NCI-H748 (cell line): Measurements from ENCODE around the gene C8A.

ENCODE experiments used
- DNase-seq: peaks from one replicate; lab custom pipeline; 2025; ENCODE audit not compliant: unreplicated experiment; lab: John Stamatoyannopoulos, UW

The C8A gene

GRCh38 chr1:56836359-56836758 is 18.2 kb upstream of the C8A start:
- DNase-seq: no peak

- no peak for DNase-seq
These were observed 17.2 kb upstream of the C8A start for GRCh38 chr1:56837244-56837939.

DNA sequence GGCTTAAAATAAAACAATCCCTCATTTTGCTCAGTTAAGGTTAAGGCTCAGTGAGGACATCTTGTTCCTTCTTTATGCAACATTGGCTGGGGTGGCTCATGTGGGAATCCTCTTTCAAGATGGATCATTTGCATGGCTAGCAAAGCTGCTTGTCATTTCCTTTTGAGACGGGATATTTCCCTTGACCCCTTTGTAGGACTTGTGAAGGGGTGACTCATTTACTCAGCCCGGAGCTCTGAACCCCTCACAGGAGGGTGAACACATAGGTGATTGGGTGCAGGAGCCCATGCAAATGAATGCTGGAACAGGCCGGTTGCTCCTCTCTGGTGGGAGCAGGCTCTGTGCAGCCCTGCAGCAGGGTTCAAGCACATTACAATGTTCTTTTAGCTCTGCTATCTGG is 15.8 kb upstream of the C8A start:
- DNase-seq: no peak

DNA sequence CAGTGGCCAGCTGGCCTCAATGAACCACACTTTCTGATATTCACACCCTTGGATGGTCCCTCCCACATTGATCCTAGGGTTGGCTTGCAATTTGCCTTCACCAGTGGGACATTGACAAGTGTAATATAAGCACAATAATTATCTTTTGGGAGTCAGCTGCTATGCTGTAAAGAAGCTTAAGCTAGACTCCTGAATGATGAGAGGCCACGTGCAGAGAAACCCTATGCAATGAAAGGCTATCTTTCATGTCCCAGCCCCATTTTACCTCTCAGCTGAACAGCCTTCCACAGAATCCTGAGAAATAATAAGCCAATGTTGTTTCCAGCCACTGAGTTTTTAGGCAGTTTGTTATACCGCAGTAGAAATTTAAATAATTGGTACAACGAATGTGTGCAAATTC is 11.1 kb upstream of the C8A start:
- DNase-seq: no peak

DNA sequence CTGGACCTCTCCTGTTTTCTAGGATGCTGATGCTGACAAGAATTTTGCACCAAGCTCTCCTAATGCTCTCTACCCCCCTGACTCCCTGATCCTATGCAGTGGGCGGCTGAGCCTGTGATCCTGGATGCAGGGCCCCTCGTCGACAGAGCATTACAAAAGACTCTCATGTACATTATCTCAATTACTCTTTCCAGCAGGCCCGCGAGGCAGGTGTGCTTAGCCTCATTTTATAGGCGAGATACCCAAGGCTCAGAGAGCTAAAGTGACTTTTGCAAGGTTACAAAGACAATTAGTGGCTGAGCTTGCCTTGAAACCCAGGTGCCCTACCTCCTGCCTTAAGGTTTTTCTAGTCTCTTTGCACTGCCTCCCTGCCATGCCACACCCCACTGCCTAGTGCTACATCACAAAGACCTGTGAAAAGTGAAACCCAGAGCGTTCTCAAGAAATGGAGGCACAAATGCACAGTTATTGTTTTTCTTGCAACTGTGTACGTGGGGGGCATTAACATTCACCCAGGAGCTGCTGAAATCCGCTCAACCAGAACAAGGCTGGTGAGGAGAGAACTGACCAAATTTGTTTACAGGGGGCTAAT is 10.0 kb upstream of the C8A start:
- peak; percentile 57 for DNase-seq

DNA sequence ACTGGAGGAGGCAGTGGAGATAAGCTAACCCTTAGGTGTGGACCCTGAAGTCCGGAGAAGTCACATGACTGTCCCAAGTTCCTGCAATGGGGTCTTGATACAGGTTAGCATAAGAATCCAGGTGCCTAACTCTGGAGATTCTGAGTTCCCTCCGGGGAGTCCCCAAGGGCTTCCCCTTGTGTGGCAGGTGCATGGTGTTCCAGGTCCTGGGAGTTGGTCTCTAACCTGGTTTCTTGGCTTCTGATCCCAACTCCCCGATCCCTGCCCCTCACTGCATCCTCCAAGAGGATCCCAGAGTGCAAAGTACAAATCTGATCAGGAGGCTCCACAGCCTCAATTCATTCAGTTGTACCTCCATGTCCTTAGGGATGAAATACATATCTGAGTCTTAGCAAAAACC is 9.3 kb upstream of the C8A start:
- DNase-seq: no peak

DNA sequence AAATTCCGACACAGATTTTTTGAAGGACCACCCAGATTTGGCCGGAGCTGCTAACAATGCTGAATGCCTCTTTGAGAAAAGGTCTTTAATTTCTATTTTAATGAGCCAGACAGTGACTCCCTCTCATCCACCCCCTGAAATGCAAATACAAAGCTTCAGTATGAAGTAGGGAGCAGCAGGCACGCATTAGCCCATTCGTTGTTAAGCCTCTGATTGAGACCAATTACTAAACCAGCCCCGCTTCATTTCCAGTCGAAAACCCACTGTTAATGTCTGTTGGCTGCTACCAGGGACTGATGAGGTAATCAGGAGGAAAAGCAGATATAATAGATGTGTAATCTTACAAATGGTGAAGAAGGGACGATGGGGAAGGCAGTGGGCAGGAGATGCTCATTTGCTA is 4.8 kb upstream of the C8A start:
- DNase-seq: no peak

- no peak for DNase-seq
These were observed 4.2 kb upstream of the C8A start for GRCh38 chr1:56850411-56850810.

DNA sequence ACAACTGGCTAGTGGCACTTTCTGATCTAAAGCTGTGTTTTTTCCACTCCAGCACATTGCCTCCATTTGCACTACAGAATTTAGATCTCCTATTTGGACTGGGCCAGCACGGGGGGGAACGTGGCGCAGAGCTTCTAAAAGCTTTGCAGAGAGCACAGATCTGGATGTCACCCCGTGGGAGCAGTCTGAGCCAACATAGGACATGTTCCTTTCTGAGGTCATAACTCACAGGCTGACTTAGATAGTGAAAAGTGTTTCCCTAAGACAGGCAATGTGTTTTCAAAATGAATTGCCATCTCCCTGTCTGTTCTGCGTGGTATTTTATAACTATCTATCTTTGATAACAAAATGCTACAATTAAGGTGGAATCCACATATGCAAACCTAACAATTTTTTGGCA is 3.7 kb upstream of the C8A start:
- DNase-seq: no peak

DNA sequence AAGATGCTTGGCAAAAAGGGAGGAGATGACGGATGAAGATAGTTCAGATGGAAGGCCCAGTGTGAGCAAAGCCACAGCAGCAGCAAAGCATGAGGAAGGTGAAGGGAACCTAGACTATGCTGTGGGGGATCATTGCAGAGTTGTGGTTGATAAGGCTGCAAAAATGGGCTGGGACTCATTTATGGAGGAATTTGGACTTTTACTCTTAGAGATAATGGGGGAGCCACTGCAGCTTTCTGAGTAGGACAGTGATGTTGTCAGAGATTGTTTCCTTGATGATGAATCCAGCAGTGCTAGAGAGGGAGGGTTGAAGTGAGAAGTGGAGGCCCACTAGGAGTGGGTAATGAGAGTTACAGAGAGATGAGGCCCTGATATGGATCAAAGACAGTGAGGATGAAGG is 2.1 kb upstream of the C8A start:
- no peak for DNase-seq

DNA sequence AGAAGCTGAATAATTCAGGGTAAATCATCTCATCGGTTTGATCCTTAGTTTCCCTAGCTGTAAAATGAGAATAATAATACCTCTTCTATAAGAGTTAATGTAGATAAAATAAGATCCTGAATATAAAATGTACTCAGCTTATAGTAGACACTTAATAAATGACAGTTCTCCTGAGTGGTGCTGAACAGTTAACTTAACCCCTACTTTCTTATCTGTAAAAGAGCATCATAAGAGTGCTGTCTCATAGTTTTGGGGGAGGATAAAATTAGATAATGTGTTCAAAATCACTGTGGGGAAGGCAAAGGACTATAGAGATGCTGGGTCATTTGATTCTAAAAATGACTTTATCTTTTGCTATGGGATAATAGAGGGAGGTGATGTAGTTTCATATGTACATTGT is 593 bp downstream of the C8A start:
- no peak for DNase-seq

- DNase-seq: no peak
These were observed 1.6 kb downstream of the C8A start for GRCh38 chr1:56856186-56856585.

GRCh38 chr1:56859287-56859686 is 4.7 kb downstream of the C8A start:
- DNase-seq: no peak

DNA sequence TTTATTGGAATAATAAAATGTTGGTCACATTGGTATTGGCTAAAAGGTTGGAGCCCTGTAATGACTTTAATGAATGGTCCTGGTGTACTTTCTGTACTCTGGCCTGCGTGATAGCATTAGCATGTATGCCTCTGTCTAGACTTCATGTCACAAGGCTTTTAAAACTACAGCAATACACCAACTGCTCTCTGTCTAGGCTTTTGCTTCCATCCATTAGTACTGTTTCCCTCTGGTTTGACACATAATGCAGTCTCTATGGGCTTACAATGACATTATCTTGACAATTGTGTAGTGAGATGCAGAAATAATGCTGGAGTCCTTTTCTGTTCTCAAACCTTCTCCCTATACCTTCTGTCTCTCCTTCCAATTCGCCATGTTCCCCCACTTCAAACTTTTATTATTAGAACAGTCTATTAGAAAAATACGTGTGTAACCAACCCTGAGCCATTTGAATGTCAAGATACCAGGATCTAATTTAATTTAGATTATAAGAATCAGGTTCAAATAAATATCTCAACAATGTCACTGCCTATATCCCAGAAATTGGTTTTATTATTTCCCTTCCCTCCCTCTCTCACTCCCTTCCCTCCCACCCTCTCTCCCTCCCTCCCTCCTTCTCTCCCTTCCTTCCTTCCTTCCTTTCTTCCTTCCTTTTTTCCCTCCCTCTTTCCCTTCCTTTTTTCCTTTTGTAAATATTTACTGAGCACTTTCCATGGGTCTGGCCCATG is 8.8 kb downstream of the C8A start:
- DNase-seq: no peak

DNA sequence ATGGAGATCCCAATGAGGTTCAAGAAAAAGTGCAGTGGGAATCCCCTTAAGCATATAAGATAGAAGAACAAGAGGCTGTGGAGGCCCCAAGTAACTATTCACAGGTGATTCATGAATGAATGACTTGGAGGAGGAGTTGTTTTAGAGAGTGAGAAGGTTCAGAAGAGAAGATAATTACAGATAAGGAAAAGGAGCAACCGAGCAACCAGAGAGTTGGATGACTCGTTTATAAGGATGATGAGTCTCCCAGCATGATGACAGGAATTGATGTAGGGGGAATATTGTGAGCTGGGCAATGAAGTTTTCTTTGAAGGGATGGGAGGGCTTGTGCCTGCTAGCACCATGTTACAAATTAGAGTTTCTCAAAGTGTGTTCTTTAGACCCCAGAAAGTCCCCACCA is 9.8 kb downstream of the C8A start:
- no peak for DNase-seq

DNA sequence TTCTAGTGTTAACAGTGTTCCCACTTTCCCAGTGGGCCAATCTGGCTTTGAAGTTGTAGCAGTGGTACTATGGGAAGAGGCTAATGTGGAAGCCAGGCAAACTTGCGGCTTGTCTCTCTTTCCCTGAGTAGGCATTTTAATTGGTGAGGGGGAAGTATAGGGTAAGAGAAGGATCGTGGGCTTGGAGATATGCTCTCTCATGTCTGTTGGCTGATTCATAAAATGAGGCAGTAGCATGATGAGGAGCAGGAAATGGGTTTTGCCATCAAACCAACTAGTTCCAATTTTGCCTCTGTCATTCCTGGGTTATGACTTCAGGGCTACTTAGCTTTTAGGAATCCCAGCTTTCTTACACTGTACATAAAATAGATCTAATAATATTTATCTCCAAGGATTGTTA is 12.1 kb downstream of the C8A start:
- no peak for DNase-seq

GRCh38 chr1:56867491-56867890 is 12.9 kb downstream of the C8A start:
- DNase-seq: no peak

DNA sequence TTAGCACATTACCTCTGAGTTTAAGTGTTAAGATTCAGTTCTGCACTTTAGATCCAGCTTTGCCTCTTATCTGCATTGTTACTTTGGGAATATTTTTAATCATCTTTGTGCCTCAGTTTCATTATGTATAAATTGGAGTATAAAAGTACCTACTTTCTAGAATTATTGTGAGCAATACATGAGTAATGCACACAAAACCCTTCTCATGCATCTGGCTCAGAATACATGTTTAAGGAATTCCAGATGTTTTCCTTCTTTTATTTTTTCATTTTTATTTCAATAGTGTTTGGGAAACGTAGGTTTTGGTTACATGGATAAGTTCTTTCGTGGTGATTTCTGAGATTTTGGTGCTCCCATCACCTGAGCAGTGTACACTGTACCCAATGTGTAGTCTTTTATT is 14.2 kb downstream of the C8A start:
- no peak for DNase-seq

- no peak for DNase-seq
These were observed 18.0 kb downstream of the C8A start for GRCh38 chr1:56872597-56872996.

- DNase-seq: no peak
These were observed 18.6 kb downstream of the C8A start for GRCh38 chr1:56873213-56873612.

- no peak for DNase-seq
These were observed 20.1 kb downstream of the C8A start for GRCh38 chr1:56874689-56875088.

DNA sequence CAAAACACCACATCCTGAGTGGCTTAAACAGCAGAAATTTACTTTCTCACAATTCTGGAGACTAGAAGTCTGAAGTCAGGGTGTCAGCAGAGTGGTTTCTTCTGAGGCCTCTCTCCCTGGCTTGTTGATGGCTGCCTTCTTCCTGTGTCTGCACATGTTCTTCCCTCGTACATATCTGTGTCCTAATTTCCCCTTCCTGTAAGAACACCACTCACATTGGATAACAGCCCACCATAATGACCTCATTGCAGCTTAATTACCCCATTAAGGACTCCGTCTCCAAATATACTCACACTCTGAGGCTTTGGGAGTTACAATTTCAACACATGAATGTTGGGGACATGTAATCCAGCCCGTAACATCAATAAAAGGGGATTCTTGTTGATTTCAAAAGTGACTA is 23.4 kb downstream of the C8A start:
- DNase-seq: peak; percentile 77

- no peak for DNase-seq
These were observed 26.2 kb downstream of the C8A start for GRCh38 chr1:56880774-56881173.
